GM21717 (cell line): ENCODE results near the gene KCNC2.

Experiments
- ATAC-seq: cut with Tn5 transposase; IDR thresholded peaks from one replicate; pipeline ENCODE4 v1.9.1; 2021; ENCODE audit warnings: mild to moderate bottlenecking, moderate library complexity; ENCODE audit not compliant: unreplicated experiment

The KCNC2 gene

GRCh38 chr12:75162845-75163244 lies 46.8 kb downstream of the KCNC2 start:
- no peak for ATAC-seq

GRCh38 chr12:75161488-75161887 lies 48.2 kb downstream of the KCNC2 start:
- no peak for ATAC-seq

GRCh38 chr12:75157385-75157784 lies 52.3 kb downstream of the KCNC2 start:
- ATAC-seq: no peak

- no peak for ATAC-seq
Observed at GRCh38 chr12:75155962-75156361, 53.7 kb downstream of the KCNC2 start.

- no peak for ATAC-seq
Observed at GRCh38 chr12:75154388-75154787, 55.3 kb downstream of the KCNC2 start.

- no peak for ATAC-seq
Observed at GRCh38 chr12:75139196-75139595, 70.4 kb downstream of the KCNC2 start.

- ATAC-seq: no peak
Observed at GRCh38 chr12:75137896-75138295, 71.7 kb downstream of the KCNC2 start.

- no peak for ATAC-seq
Observed at GRCh38 chr12:75135026-75135425, 74.6 kb downstream of the KCNC2 start.

GRCh38 chr12:75130811-75131210 lies 78.8 kb downstream of the KCNC2 start:
- no peak for ATAC-seq

- ATAC-seq: no peak
Observed at GRCh38 chr12:75129275-75129674, 80.4 kb downstream of the KCNC2 start.

GRCh38 chr12:75121036-75121705 lies 88.5 kb downstream of the KCNC2 start:
- no peak for ATAC-seq

- no peak for ATAC-seq
Observed at GRCh38 chr12:75120311-75120711, 89.3 kb downstream of the KCNC2 start.

- no peak for ATAC-seq
Observed at GRCh38 chr12:75116646-75117198, 92.9 kb downstream of the KCNC2 start.

- ATAC-seq: no peak
Observed at GRCh38 chr12:75115748-75116147, 93.9 kb downstream of the KCNC2 start.

- no peak for ATAC-seq
Observed at GRCh38 chr12:75103822-75104221, 105.8 kb downstream of the KCNC2 start.

- ATAC-seq: no peak
Observed at GRCh38 chr12:75101781-75102180, 107.9 kb downstream of the KCNC2 start.

GRCh38 chr12:75099210-75099609 lies 110.4 kb downstream of the KCNC2 start:
- no peak for ATAC-seq

- ATAC-seq: no peak
Observed at GRCh38 chr12:75097003-75097402, 112.6 kb downstream of the KCNC2 start.

- no peak for ATAC-seq
Observed at GRCh38 chr12:75087654-75088053, 122.0 kb downstream of the KCNC2 start.

GRCh38 chr12:75086091-75087038 lies 123.3 kb downstream of the KCNC2 start:
- no peak for ATAC-seq

GRCh38 chr12:75081305-75081704 lies 128.3 kb downstream of the KCNC2 start:
- no peak for ATAC-seq

GRCh38 chr12:75080582-75080981 lies 129.1 kb downstream of the KCNC2 start:
- no peak for ATAC-seq
